K562 (cell line): ENCODE results near the gene AS3MT.

Source experiments
- CCNT2 ChIP-seq: IDR thresholded peaks from 2 replicates; pipeline ENCODE4 v1.6.1; 2011; ENCODE audit warnings: borderline replicate concordance, low read depth, mild to moderate bottlenecking, moderate library complexity, mixed read lengths, low read length; ENCODE audit not compliant: insufficient read length; ENCODE audit errors: extremely low read depth
- GATA2 ChIP-seq: sonication (generic); formaldehyde crosslinking; IDR thresholded peaks from 2 replicates; pipeline ENCODE4 v1.4.0; 2020; ENCODE audit warnings: mild to moderate bottlenecking, missing genetic modification reagents
- GMEB1 ChIP-seq: fragments of 250-450 bp; sonication (Bioruptor Pico); IDR thresholded peaks from 2 replicates; pipeline ENCODE4 v1.4.0; 2020; ENCODE audit warnings: mild to moderate bottlenecking
- HINFP ChIP-seq: fragments of 450-650 bp; conservative IDR thresholded peaks from 2 replicates; pipeline ENCODE4 v1.6.1; 2016; ENCODE audit warnings: missing genetic modification characterization, low read depth, mild to moderate bottlenecking, control low read depth, missing compliant biosample characterization
- ILK ChIP-seq: fragments of 450-650 bp; IDR thresholded peaks from 2 replicates; pipeline ENCODE4 v1.6.1; 2016; ENCODE audit warnings: missing genetic modification characterization, low read depth, mild to moderate bottlenecking, missing compliant biosample characterization, moderate library complexity, borderline replicate concordance
- NFIC ChIP-seq: fragments of 450-650 bp; IDR thresholded peaks from 2 replicates; pipeline ENCODE4 v1.6.1; 2017; ENCODE audit warnings: mild to moderate bottlenecking, inconsistent platforms
- NR2F6 ChIP-seq: fragments of 450-650 bp; formaldehyde crosslinking; IDR thresholded peaks from 2 replicates; pipeline ENCODE4 v1.4.0; 2020; ENCODE audit warnings: mild to moderate bottlenecking
- POLR2AphosphoS5 ChIP-seq: IDR thresholded peaks from 2 replicates; pipeline ENCODE4 v1.6.1; 2011; ENCODE audit warnings: mild to moderate bottlenecking, low read depth, low read length, moderate library complexity; ENCODE audit not compliant: control insufficient read depth, insufficient read depth
- RAD21 ChIP-seq, 2 experiments: fragments of 250-450 bp in 1 of 2; fragments of 450-650 bp in 1 of 2; sonication (Bioruptor Pico) in 1 of 2; formaldehyde crosslinking in 1 of 2; IDR thresholded peaks in 1 of 2; conservative IDR thresholded peaks in 1 of 2; 2 replicates each; pipeline versions ENCODE4 v1.4.0 to v1.8.0; 2020 to 2022; ENCODE audit warnings: mild to moderate bottlenecking in 2 of 2, moderate library complexity in 1 of 2
- STAT5B ChIP-seq: fragments of 250-450 bp; sonication (Bioruptor Pico); IDR thresholded peaks from 2 replicates; pipeline ENCODE4 v1.8.0; 2021; ENCODE audit warnings: mild to moderate bottlenecking, inconsistent platforms
- ZNF24 ChIP-seq: fragments of 450-650 bp; IDR thresholded peaks from 2 replicates; pipeline ENCODE4 v1.6.1; 2016
- TF ChIP-seq, protein P1 (sequence below): sonication (generic); formaldehyde crosslinking; IDR thresholded peaks from 2 replicates; pipeline ENCODE4 v1.8.1; 2023; ENCODE audit warnings: mild to moderate bottlenecking, missing genetic modification reagents
- TF ChIP-seq, protein P2 (sequence below), 3 experiments: IDR thresholded peaks in 2 of 3; conservative IDR thresholded peaks in 1 of 3; 2 replicates each; pipeline ENCODE4 v1.5.1; 2011 to 2012; ENCODE audit warnings: low read length in 3 of 3, mild to moderate bottlenecking in 3 of 3, control low read depth in 2 of 3, improper control_type of control experiment in 1 of 3, inconsistent platforms in 1 of 3, low read depth in 1 of 3, mixed read lengths in 1 of 3, moderate library complexity in 1 of 3; ENCODE audit not compliant: insufficient read depth in 2 of 3

- TF ChIP-seq, protein P1, sequence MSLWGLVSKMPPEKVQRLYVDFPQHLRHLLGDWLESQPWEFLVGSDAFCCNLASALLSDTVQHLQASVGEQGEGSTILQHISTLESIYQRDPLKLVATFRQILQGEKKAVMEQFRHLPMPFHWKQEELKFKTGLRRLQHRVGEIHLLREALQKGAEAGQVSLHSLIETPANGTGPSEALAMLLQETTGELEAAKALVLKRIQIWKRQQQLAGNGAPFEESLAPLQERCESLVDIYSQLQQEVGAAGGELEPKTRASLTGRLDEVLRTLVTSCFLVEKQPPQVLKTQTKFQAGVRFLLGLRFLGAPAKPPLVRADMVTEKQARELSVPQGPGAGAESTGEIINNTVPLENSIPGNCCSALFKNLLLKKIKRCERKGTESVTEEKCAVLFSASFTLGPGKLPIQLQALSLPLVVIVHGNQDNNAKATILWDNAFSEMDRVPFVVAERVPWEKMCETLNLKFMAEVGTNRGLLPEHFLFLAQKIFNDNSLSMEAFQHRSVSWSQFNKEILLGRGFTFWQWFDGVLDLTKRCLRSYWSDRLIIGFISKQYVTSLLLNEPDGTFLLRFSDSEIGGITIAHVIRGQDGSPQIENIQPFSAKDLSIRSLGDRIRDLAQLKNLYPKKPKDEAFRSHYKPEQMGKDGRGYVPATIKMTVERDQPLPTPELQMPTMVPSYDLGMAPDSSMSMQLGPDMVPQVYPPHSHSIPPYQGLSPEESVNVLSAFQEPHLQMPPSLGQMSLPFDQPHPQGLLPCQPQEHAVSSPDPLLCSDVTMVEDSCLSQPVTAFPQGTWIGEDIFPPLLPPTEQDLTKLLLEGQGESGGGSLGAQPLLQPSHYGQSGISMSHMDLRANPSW = no peak
- TF ChIP-seq GATA2 = no peak
- TF ChIP-seq RAD21 (CRISPR knock-in tag; conservative IDR thresholded peaks at IDR 0.05 in 1 of 2, IDR thresholded peaks at IDR 0.05 in 1 of 2) = no peak
- TF ChIP-seq, protein P2, sequence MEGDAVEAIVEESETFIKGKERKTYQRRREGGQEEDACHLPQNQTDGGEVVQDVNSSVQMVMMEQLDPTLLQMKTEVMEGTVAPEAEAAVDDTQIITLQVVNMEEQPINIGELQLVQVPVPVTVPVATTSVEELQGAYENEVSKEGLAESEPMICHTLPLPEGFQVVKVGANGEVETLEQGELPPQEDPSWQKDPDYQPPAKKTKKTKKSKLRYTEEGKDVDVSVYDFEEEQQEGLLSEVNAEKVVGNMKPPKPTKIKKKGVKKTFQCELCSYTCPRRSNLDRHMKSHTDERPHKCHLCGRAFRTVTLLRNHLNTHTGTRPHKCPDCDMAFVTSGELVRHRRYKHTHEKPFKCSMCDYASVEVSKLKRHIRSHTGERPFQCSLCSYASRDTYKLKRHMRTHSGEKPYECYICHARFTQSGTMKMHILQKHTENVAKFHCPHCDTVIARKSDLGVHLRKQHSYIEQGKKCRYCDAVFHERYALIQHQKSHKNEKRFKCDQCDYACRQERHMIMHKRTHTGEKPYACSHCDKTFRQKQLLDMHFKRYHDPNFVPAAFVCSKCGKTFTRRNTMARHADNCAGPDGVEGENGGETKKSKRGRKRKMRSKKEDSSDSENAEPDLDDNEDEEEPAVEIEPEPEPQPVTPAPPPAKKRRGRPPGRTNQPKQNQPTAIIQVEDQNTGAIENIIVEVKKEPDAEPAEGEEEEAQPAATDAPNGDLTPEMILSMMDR (IDR thresholded peaks at IDR 0.05 in 2 of 3, conservative IDR thresholded peaks at IDR 0.05 in 1 of 3; ENCODE audit: insufficient read depth in 2 of 3, low read depth in 1 of 3, low read length in 3 of 3) = no peak
- no peak for TF ChIP-seq NR2F6
- TF ChIP-seq STAT5B = no peak
- TF ChIP-seq POLR2AphosphoS5 = no peak
- no peak for TF ChIP-seq ZNF24
- no peak for TF ChIP-seq CCNT2
- TF ChIP-seq GMEB1 = no peak
- no peak for TF ChIP-seq ILK (tag)
- no peak for TF ChIP-seq HINFP
- TF ChIP-seq NFIC = no peak
Observed at GRCh38 chr10:102949916-102950315, 80.6 kb downstream of the AS3MT start.
